ENCODE data around the gene SLC43A2.

The SLC43A2 gene

GRCh38 chr17:1562176-1562643, 66.4 kb downstream of the SLC43A2 start:
- DNase-seq (ENCODE audit: low read depth): peak; percentile 62

GRCh38 chr17:1561420-1562175, 67.0 kb downstream of the SLC43A2 start:
- DNase-seq (ENCODE audit: low read depth): peak; percentile 29

GRCh38 chr17:1560858-1561355, 67.7 kb downstream of the SLC43A2 start:
- no peak for DNase-seq (ENCODE audit: low read depth)

- no peak for DNase-seq (ENCODE audit: low read depth)
Measured at GRCh38 chr17:1560101-1560857, 68.4 kb downstream of the SLC43A2 start.

GRCh38 chr17:1559047-1560043, 69.3 kb downstream of the SLC43A2 start:
- DNase-seq (ENCODE audit: low read depth): no peak

GRCh38 chr17:1558401-1558800, 70.2 kb downstream of the SLC43A2 start:
- no peak for DNase-seq (ENCODE audit: low read depth)

GRCh38 chr17:1557355-1558095, 71.1 kb downstream of the SLC43A2 start:
- no peak for DNase-seq (ENCODE audit: low read depth)

- no peak for DNase-seq (ENCODE audit: low read depth)
Measured at GRCh38 chr17:1555651-1556471, 72.8 kb downstream of the SLC43A2 start.

GRCh38 chr17:1554751-1555540, 73.7 kb downstream of the SLC43A2 start:
- no peak for DNase-seq (ENCODE audit: low read depth)

- DNase-seq (ENCODE audit: low read depth): no peak
Measured at GRCh38 chr17:1553354-1554266, 75.0 kb downstream of the SLC43A2 start.

GRCh38 chr17:1552932-1553331, 75.7 kb downstream of the SLC43A2 start:
- no peak for DNase-seq (ENCODE audit: low read depth)

GRCh38 chr17:1551741-1552140, 76.9 kb downstream of the SLC43A2 start:
- DNase-seq (ENCODE audit: low read depth): no peak

GRCh38 chr17:1548032-1548431, 80.6 kb downstream of the SLC43A2 start:
- DNase-seq (ENCODE audit: low read depth): no peak

- peak; percentile 30 for DNase-seq (ENCODE audit: low read depth)
Measured at GRCh38 chr17:1546292-1546922, 82.2 kb downstream of the SLC43A2 start.

GRCh38 chr17:1545618-1546017, 83.0 kb downstream of the SLC43A2 start:
- DNase-seq (ENCODE audit: low read depth): no peak

GRCh38 chr17:1542316-1542715, 86.3 kb downstream of the SLC43A2 start:
- DNase-seq (ENCODE audit: low read depth): no peak

- no peak for DNase-seq (ENCODE audit: low read depth)
Measured at GRCh38 chr17:1541367-1541904, 87.2 kb downstream of the SLC43A2 start.

- DNase-seq (ENCODE audit: low read depth): no peak
Measured at GRCh38 chr17:1539811-1540210, 88.8 kb downstream of the SLC43A2 start.

All from EH (cell line).